ENCODE data around the gene LILRB4. TPM values are rescaled to one million over a fixed set of nuclear protein-coding genes. Genes with fewer than 3 reads are reported as not detected.

LILRB4 gene
- total RNA-seq, 4 donors from 2014 or later, result 1.1 to 5.1 (median 2.4) TPM

DNA sequence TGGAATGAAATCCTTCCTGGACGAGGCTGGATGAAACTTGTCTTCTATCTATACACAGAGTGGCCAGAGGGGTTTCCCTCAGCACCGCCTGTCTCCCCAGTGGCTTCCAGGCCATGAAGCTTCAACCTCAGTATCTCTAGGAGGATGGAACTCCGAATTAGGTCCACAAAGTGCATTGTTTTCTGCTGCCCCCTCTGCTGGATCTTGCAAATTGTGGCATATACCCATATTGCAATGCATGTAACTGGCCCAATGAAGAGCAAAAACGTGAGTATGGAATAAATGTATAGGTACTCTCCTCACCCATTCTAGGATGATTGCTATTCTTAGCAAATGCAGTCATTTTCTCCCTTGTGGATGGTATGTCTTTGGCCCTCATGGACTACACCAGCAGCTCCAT, 14.7 kb upstream of the LILRB4 start:
- Histone ChIP-seq H3K36me3 (no peaks in the 10 kb centered on the region), H3K9me3 (no peaks in the 10 kb centered on the region), H3K4me3 (no peak overlapping the region), H3K27me3 (no peaks in the 10 kb centered on the region), H3K4me1 (no peaks in the 10 kb centered on the region), H3K27ac (no peak overlapping the region)
- DNase-seq (ENCODE audit: low spot score in 2 of 2), result no peak
- TF ChIP-seq POLR2A (IDR thresholded peaks at IDR 0.05), result no peak
- TF ChIP-seq EP300 (IDR thresholded peaks at IDR 0.05), result no peak
- TF ChIP-seq, protein P1, sequence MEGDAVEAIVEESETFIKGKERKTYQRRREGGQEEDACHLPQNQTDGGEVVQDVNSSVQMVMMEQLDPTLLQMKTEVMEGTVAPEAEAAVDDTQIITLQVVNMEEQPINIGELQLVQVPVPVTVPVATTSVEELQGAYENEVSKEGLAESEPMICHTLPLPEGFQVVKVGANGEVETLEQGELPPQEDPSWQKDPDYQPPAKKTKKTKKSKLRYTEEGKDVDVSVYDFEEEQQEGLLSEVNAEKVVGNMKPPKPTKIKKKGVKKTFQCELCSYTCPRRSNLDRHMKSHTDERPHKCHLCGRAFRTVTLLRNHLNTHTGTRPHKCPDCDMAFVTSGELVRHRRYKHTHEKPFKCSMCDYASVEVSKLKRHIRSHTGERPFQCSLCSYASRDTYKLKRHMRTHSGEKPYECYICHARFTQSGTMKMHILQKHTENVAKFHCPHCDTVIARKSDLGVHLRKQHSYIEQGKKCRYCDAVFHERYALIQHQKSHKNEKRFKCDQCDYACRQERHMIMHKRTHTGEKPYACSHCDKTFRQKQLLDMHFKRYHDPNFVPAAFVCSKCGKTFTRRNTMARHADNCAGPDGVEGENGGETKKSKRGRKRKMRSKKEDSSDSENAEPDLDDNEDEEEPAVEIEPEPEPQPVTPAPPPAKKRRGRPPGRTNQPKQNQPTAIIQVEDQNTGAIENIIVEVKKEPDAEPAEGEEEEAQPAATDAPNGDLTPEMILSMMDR (IDR thresholded peaks at IDR 0.05), result no peak
- 50 to 59% methylated on average over 4 of the region's 4 CpGs for WGBS, 2 donors

DNA sequence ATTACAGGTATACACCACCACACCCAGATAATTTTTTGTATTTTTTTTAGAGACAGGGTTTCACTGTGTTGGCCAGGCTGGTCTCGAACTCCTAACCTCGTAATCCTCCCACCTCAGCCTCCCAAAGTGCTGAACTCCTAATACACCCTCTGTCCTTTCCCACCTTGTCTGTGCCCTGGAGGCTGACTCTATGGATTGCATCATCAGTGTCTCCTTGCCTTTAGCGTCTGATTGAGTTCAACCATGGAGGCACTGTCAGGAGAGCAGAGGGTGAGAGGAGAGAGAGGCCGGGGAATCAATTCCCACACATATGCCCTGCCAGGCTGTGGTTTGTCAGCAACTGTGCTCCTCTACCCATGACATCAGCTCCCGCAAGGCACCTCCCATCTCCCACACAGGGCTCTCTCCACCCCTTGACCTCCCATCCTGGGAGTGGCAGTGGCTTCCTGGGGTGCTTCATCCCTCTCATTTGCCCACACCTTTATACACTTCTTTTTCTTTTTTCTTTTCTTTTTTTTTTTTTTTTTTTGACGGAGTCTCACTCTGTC, 12.6 kb upstream of the LILRB4 start:
- 85 to 86% methylated on average over 6 of the region's 6 CpGs for WGBS, 2 donors
- no peak for DNase-seq (ENCODE audit: low spot score in 2 of 2)
- H3K4me3 ChIP-seq, result no peak overlapping the region

DNA sequence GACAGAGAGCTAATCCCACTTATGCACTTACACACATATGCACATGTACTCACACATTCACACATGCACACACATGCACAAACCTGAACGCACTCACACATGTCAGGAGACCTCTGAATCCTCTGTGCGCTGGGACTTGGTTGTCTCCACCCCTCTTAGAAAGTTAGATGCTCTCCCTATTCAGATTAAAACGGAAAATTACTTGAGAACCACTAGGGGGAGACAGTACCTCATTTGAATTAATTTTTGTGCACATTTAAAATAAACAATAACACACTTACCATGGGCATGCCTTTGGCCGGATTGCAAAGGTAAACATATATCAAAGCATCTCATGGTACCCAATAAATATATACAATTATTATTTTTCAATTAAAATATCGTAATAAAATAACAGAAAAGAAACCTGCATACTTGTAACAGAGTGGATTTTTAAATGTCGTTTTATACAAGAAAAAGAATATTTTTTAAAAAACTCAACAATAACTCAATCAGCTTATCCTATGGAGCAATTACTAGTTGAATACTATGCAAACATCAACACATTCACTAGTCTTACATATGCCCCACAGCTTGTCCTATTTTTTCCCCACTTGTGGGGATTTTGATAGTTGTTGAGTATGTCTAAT, 9.5 kb upstream of the LILRB4 start:
- Histone ChIP-seq H3K4me3 (no peak overlapping the region), H3K4me1 (no peaks in the 10 kb centered on the region), H3K9me3 (no peaks in the 10 kb centered on the region), H3K36me3 (no peaks in the 10 kb centered on the region), H3K27ac (no peak overlapping the region), H3K27me3 (no peaks in the 10 kb centered on the region)
- TF ChIP-seq, protein P1 (IDR thresholded peaks at IDR 0.05), result peak in 3 of 5 experiments; percentile 23 to 50 (median 29)
- TF ChIP-seq EP300 (IDR thresholded peaks at IDR 0.05), result no peak
- WGBS, 2 donors, result 35 to 38% methylated on average over 6 of the region's 6 CpGs
- DNase-seq (ENCODE audit: low spot score in 2 of 2), result no peak

More for the DNA sequence above, 12.6 kb upstream of the LILRB4 start:
- TF ChIP-seq POLR2A (IDR thresholded peaks at IDR 0.05) (no peak), EP300 (IDR thresholded peaks at IDR 0.05) (no peak)
- TF ChIP-seq, protein P1 (IDR thresholded peaks at IDR 0.05), result no peak
- Histone ChIP-seq H3K27ac (no peak overlapping the region), H3K4me1 (no peaks in the 10 kb centered on the region), H3K36me3 (no peaks in the 10 kb centered on the region), H3K27me3 (no peaks in the 10 kb centered on the region), H3K9me3 (no peaks in the 10 kb centered on the region)

DNA sequence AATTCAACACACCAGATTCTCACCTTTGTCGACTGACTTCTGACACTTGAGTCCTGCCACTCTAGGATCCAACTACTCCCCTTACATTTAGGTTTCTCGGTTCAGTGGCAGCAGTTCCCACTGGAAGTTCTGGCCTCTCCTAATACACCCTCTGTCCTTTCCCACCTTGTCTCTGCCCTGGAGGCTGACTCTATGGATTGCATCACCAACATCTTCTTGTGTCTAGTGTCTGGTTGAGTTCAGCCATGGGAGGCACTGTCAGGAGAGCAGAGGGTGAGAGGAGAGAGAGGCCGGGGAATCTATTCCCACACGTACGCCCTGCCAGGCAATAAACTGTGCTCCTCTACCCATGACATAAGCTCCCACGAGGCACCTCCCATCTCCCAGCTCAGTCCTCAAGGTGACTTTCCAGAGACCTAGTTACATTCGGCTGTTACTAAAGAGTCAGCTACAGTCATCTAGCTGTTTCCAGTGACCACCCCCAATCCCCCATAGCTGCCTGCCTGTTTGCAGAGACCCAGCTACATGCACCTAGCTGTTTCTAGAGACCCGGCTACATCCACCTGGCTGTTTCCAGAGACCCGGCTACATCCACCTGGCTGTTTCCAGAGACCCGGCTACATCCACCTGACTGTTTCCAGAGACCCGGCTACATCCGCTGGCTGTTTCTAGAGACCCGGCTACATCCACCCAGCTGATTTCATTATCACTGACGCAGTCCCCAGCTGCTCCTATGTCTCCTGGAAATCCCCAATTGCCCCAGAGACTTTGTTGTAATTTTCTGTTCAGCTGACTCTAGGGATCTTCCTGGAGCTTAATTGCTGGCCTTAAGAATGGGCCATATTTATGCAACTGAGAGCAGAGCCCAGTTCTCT, 8.1 kb upstream of the LILRB4 start:
- no peaks in the 10 kb centered on the region for H3K36me3 ChIP-seq
- DNase-seq (ENCODE audit: low spot score in 2 of 2), result no peak
- H3K27ac ChIP-seq, result no peak overlapping the region
- no peak overlapping the region for H3K4me3 ChIP-seq
- no peaks in the 10 kb centered on the region for H3K9me3 ChIP-seq
- H3K27me3 ChIP-seq, result no peaks in the 10 kb centered on the region
- TF ChIP-seq EP300 (IDR thresholded peaks at IDR 0.05) (no peak), POLR2A (IDR thresholded peaks at IDR 0.05) (no peak)
- TF ChIP-seq, protein P1 (IDR thresholded peaks at IDR 0.05), result no peak
- no peaks in the 10 kb centered on the region for H3K4me1 ChIP-seq
- 73 to 74% methylated on average over 14 of the region's 14 CpGs for WGBS, 2 donors

DNA sequence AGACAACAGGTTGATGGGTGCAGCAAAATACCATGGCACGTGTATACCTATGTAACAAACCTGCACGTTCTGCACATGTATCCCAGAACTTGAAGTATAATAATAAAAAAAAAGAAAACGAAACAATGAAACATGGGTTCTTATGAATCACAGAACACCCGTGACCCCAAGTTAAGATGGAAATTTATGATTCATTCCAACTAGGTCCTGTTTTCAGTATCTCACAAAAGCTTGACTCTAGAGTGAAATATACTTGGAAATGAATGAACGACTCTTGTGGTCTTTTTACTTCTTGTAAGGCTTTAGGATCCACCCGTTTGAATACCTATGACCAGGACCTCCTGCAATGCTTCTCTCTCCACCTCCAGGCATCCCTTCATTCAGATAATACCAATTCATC, 3.5 kb upstream of the LILRB4 start:
- no peaks in the 10 kb centered on the region for H3K27me3 ChIP-seq
- TF ChIP-seq, protein P1 (IDR thresholded peaks at IDR 0.05), result no peak
- no peak for TF ChIP-seq POLR2A (IDR thresholded peaks at IDR 0.05)
- no peak for TF ChIP-seq EP300 (IDR thresholded peaks at IDR 0.05)
- no peak overlapping the region for H3K4me3 ChIP-seq
- H3K9me3 ChIP-seq, result no peaks in the 10 kb centered on the region
- H3K4me1 ChIP-seq, result no peaks in the 10 kb centered on the region
- no peaks in the 10 kb centered on the region for H3K36me3 ChIP-seq
- WGBS, 2 donors, result 75 to 87% methylated on average over 6 of the region's 6 CpGs
- no peak overlapping the region for H3K27ac ChIP-seq
- no peak for DNase-seq (ENCODE audit: low spot score in 2 of 2)
